Progenitor cell of endocrine pancreas (in vitro differentiated cells): ENCODE measurements around the gene MACROD2. TPM values are rescaled to one million over a fixed set of nuclear protein-coding genes. Genes with fewer than 3 reads are reported as not detected.

Experiments used
- DNase-seq: peaks from one replicate; pipeline ENCODE4 v3.0.0; 2021; ENCODE audit warnings: low spot score; ENCODE audit not compliant: unreplicated experiment
- H3K27ac Mint-ChIP-seq: 2 replicates; pipeline ENCODE4 v1.8.0; 2021; ENCODE audit warnings: mild to moderate bottlenecking, moderate library complexity, mixed read lengths
- H3K27me3 Mint-ChIP-seq: 2 replicates; pipeline ENCODE4 v1.8.0; 2021; ENCODE audit warnings: mixed read lengths
- H3K36me3 Mint-ChIP-seq: 2 replicates; pipeline ENCODE4 v1.8.0; 2022; ENCODE audit warnings: mixed read lengths; ENCODE audit not compliant: insufficient read depth
- H3K4me1 Mint-ChIP-seq: 2 replicates; pipeline ENCODE4 v1.8.0; 2021; ENCODE audit warnings: low read depth, mixed read lengths
- H3K4me3 Mint-ChIP-seq: 2 replicates; pipeline ENCODE4 v1.8.0; 2021; ENCODE audit warnings: low read depth, mild to moderate bottlenecking, moderate library complexity, mixed read lengths
- H3K9me3 Mint-ChIP-seq: 2 replicates; pipeline ENCODE4 v1.8.0; 2021; ENCODE audit warnings: low read depth, mixed read lengths
- total RNA-seq: library from RNA; stranded (reverse); gene quantifications from 2 replicates; pipeline ENCODE4 v1.2.1, GENCODE V29; 2021
- TF ChIP-seq, protein P1 (sequence below): fragments of 200-600 bp; sonication (generic); IDR thresholded peaks from one replicate; pipeline ENCODE4 v1.5.0; 2021; ENCODE audit warnings: antibody characterized with exemption, mild to moderate bottlenecking; ENCODE audit not compliant: unreplicated experiment

The MACROD2 gene
- total RNA-seq, 1 donor from 2014 or later: 7.6 TPM

- no peaks in the 10 kb centered on the region for H3K4me1 Mint-ChIP-seq
- TF ChIP-seq, protein P1, sequence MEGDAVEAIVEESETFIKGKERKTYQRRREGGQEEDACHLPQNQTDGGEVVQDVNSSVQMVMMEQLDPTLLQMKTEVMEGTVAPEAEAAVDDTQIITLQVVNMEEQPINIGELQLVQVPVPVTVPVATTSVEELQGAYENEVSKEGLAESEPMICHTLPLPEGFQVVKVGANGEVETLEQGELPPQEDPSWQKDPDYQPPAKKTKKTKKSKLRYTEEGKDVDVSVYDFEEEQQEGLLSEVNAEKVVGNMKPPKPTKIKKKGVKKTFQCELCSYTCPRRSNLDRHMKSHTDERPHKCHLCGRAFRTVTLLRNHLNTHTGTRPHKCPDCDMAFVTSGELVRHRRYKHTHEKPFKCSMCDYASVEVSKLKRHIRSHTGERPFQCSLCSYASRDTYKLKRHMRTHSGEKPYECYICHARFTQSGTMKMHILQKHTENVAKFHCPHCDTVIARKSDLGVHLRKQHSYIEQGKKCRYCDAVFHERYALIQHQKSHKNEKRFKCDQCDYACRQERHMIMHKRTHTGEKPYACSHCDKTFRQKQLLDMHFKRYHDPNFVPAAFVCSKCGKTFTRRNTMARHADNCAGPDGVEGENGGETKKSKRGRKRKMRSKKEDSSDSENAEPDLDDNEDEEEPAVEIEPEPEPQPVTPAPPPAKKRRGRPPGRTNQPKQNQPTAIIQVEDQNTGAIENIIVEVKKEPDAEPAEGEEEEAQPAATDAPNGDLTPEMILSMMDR: no peak
- DNase-seq: no peak
- peaks cover 10% of the 10 kb centered on the region for H3K9me3 Mint-ChIP-seq
- H3K36me3 Mint-ChIP-seq: no peaks in the 10 kb centered on the region
- H3K27ac Mint-ChIP-seq: no peak overlapping the region
- H3K27me3 Mint-ChIP-seq: no peaks in the 10 kb centered on the region
- H3K4me3 Mint-ChIP-seq: no peak overlapping the region
These were observed 1907.2 kb downstream of the MACROD2 start for GRCh38 chr20:15902493-15902892.

GRCh38 chr20:15905661-15906060, 1910.3 kb downstream of the MACROD2 start:
- H3K27me3 Mint-ChIP-seq: no peaks in the 10 kb centered on the region
- no peaks in the 10 kb centered on the region for H3K36me3 Mint-ChIP-seq
- no peak overlapping the region for H3K27ac Mint-ChIP-seq
- TF ChIP-seq, protein P1: no peak
- no peak overlapping the region for H3K4me3 Mint-ChIP-seq
- H3K4me1 Mint-ChIP-seq: no peaks in the 10 kb centered on the region
- no peak for DNase-seq
- peaks cover 19% of the 10 kb centered on the region for H3K9me3 Mint-ChIP-seq

GRCh38 chr20:15909995-15910394, 1914.7 kb downstream of the MACROD2 start:
- H3K4me1 Mint-ChIP-seq: peaks cover 7% of the 10 kb centered on the region
- TF ChIP-seq, protein P1: no peak
- peaks cover 9% of the 10 kb centered on the region for H3K9me3 Mint-ChIP-seq
- H3K4me3 Mint-ChIP-seq: no peak overlapping the region
- no peaks in the 10 kb centered on the region for H3K27me3 Mint-ChIP-seq
- no peaks in the 10 kb centered on the region for H3K36me3 Mint-ChIP-seq
- no peak overlapping the region for H3K27ac Mint-ChIP-seq
- DNase-seq: no peak

DNA sequence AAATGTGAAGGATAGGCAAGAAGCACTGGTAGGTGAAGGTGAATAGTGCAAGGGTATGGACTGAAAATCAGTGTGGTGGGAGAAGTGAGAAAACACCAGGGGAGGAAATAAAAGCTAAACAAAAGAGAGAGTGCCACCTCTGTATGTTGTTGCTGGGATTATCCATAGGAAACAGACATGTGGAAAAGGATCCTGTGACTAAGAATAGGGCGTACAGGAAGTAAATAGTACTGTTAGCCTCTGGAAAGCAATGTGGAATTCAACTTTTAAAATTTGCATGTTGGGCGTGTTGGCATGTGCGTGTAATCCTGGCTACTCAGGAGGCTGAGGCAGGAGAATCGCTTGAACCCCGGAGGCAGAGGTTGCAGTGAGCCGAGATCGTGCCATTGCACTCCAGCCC, 1916.3 kb downstream of the MACROD2 start:
- H3K4me1 Mint-ChIP-seq: peaks cover 7% of the 10 kb centered on the region
- DNase-seq: no peak
- H3K27me3 Mint-ChIP-seq: no peaks in the 10 kb centered on the region
- H3K27ac Mint-ChIP-seq: no peak overlapping the region
- peaks cover 9% of the 10 kb centered on the region for H3K9me3 Mint-ChIP-seq
- H3K4me3 Mint-ChIP-seq: no peak overlapping the region
- TF ChIP-seq, protein P1: no peak
- no peaks in the 10 kb centered on the region for H3K36me3 Mint-ChIP-seq

DNA sequence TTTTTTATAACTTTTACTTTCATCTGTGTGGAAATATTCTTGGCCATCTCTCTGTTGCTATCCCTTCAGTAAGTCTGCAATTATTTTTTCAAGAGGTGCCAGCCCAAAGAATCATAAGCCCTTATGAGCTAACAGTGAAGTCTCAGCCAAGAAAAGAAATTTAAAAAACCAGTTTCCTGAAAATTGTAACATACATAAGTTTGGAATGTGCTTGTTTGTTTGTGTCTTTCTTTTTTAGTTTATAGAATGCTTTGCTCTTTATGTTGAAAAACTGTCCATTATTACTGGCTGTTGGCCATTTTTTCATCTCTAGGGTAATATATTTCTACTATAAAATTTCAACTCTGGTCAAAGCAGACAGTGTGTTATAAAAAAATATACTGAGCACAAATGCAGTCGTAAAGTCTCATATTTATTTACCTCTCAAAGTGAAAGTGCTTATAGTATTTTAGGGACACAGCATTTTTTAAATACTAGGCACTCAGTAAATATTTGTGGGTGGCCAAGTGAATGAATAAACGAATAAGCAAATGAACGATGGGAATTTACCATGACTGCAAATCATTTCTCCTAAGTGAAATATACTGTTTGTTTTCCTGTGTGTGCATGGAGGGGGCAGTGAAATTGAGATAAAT, 1918.2 kb downstream of the MACROD2 start:
- Mint-ChIP-seq H3K9me3 (peaks cover 6% of the 10 kb centered on the region), H3K36me3 (no peaks in the 10 kb centered on the region), H3K27ac (no peak overlapping the region), H3K4me3 (no peak overlapping the region), H3K4me1 (peaks cover 7% of the 10 kb centered on the region), H3K27me3 (no peaks in the 10 kb centered on the region)
- TF ChIP-seq, protein P1: no peak
- DNase-seq: no peak
